Cardiac muscle cell (in vitro differentiated cells and primary cell): Measurements from ENCODE around the gene TWF1. TPM values are rescaled to one million over a fixed set of nuclear protein-coding genes. Genes with fewer than 3 reads are reported as not detected.

Experiments used
- DNase-seq, 2 donors: peaks; one replicate each; pipeline versions ENCODE4 v3.0.0 to v3.0.0-alpha.2; 2010 to 2017; ENCODE audit warnings: low read depth in 1 of 2, low spot score in 1 of 2
- H3K27ac ChIP-seq: fragments of 200-600 bp; sonication (generic); 2 replicates; pipeline ENCODE4 v1.5.1; 2016
- H3K27me3 ChIP-seq: fragments of 200-600 bp; sonication (generic); 2 replicates; pipeline ENCODE4 v1.6.0; 2016; ENCODE audit warnings: control low read depth
- H3K36me3 ChIP-seq: fragments of 200-600 bp; sonication (generic); 2 replicates; pipeline ENCODE4 v1.5.1; 2016; ENCODE audit warnings: control low read depth
- H3K4me1 ChIP-seq: fragments of 200-600 bp; sonication (generic); 2 replicates; pipeline ENCODE4 v1.8.1; 2017; ENCODE audit warnings: low read depth, mild to moderate bottlenecking, mixed run types
- H3K4me3 ChIP-seq: fragments of 200-600 bp; sonication (generic); 2 replicates; pipeline ENCODE4 v1.5.1; 2016; ENCODE audit warnings: mild to moderate bottlenecking
- H3K9me3 ChIP-seq: fragments of 200-600 bp; sonication (generic); 2 replicates; pipeline ENCODE4 v1.5.1; 2017; ENCODE audit warnings: low read depth, mild to moderate bottlenecking, control low read depth
- CTCF ChIP-seq: IDR thresholded peaks from 2 replicates; pipeline ENCODE4 v1.5.1; 2012; ENCODE audit warnings: low read depth, mild to moderate bottlenecking, low read length
- polyA plus RNA-seq: library from polyadenylated mRNA; unstranded; fragments of >200 nt; fragmentation: Nextera tagmentation; extraction: Ambion mirVana; gene quantifications from 2 replicates; pipeline ENCODE4 v1.2.1, GENCODE V29; 2016
- total RNA-seq: library from RNA; depleted of rRNA; stranded (reverse); fragments of >200 nt; gene quantifications from 2 replicates; pipeline ENCODE4 v1.2.3, GENCODE V29; 2016

The TWF1 gene
- total and polyA plus RNA-seq, 2 experiments from 2014 or later, result 28.7 to 31.6 TPM

- Histone ChIP-seq H3K4me3 (peak overlapping the region; percentile 90), H3K9me3 (no peaks in the 10 kb centered on the region), H3K36me3 (peaks cover 23% of the 10 kb centered on the region), H3K27me3 (peaks cover 1% of the 10 kb centered on the region), H3K4me1 (peaks cover 9% of the 10 kb centered on the region), H3K27ac (peak overlapping the region; percentile 97)
- no peak for TF ChIP-seq CTCF
- peak; percentile 3 to 24 for DNase-seq
Observed at GRCh38 chr12:43805149-43805859, 813 bp downstream of the TWF1 start.

GRCh38 chr12:43797561-43798217 lies 8.4 kb downstream of the TWF1 start:
- Histone ChIP-seq H3K36me3 (peaks cover 70% of the 10 kb centered on the region), H3K9me3 (no peaks in the 10 kb centered on the region), H3K27ac (no peak overlapping the region), H3K4me1 (no peaks in the 10 kb centered on the region), H3K4me3 (no peak overlapping the region), H3K27me3 (no peaks in the 10 kb centered on the region)
- no peak for DNase-seq
- no peak for TF ChIP-seq CTCF

- H3K4me3 ChIP-seq, result no peak overlapping the region
- no peak for TF ChIP-seq CTCF
- H3K36me3 ChIP-seq, result peaks cover 58% of the 10 kb centered on the region
- no peaks in the 10 kb centered on the region for H3K9me3 ChIP-seq
- H3K27me3 ChIP-seq, result no peaks in the 10 kb centered on the region
- DNase-seq, result no peak
- no peak overlapping the region for H3K27ac ChIP-seq
- no peaks in the 10 kb centered on the region for H3K4me1 ChIP-seq
Observed at GRCh38 chr12:43795716-43796280, 10.3 kb downstream of the TWF1 start.

- H3K36me3 ChIP-seq, result no peaks in the 10 kb centered on the region
- TF ChIP-seq CTCF, result no peak
- no peak overlapping the region for H3K27ac ChIP-seq
- H3K27me3 ChIP-seq, result no peaks in the 10 kb centered on the region
- no peaks in the 10 kb centered on the region for H3K4me1 ChIP-seq
- DNase-seq, result peak in 1 of 2 donors; percentile 39
- H3K9me3 ChIP-seq, result no peaks in the 10 kb centered on the region
- no peak overlapping the region for H3K4me3 ChIP-seq
Observed at GRCh38 chr12:43789941-43790340, 16.2 kb downstream of the TWF1 start.

GRCh38 chr12:43786899-43787693 lies 19.0 kb downstream of the TWF1 start:
- Histone ChIP-seq H3K4me3 (no peak overlapping the region), H3K9me3 (no peaks in the 10 kb centered on the region), H3K36me3 (no peaks in the 10 kb centered on the region), H3K27ac (no peak overlapping the region), H3K4me1 (no peaks in the 10 kb centered on the region), H3K27me3 (no peaks in the 10 kb centered on the region)
- no peak for TF ChIP-seq CTCF
- DNase-seq, result no peak
